T-helper 2 cell treated with Interferon-gamma antibody and Interleukin-4, amounts not matched to agents 100 ng/mL and 5 ng/mL, for 36 hours (primary cell): ENCODE data around the gene DLX2. TPM values are rescaled to one million over a fixed set of nuclear protein-coding genes. Genes with fewer than 3 reads are reported as not detected.

Experiments used
- intact Hi-C: fragments of 100-400 bp; cut with micrococcal nuclease; formaldehyde crosslinking; loops from one replicate; pipeline ENCODE4 v1.15.1; 2023
- total RNA-seq: library from RNA; stranded (reverse); gene quantifications from 2 replicates; pipeline ENCODE4 v1.2.3, GENCODE V29; 2022

Gene DLX2
- total RNA-seq, 1 donor from 2014 or later: not detected

GRCh38 chr2:172095146-172095904 lies 7.4 kb downstream of the DLX2 start:
- intact Hi-C loops: loop anchor here (10.0 kb wide), 1 partner anchor 459 kb away; the partner anchor contains the start of gene PDK1

DNA sequence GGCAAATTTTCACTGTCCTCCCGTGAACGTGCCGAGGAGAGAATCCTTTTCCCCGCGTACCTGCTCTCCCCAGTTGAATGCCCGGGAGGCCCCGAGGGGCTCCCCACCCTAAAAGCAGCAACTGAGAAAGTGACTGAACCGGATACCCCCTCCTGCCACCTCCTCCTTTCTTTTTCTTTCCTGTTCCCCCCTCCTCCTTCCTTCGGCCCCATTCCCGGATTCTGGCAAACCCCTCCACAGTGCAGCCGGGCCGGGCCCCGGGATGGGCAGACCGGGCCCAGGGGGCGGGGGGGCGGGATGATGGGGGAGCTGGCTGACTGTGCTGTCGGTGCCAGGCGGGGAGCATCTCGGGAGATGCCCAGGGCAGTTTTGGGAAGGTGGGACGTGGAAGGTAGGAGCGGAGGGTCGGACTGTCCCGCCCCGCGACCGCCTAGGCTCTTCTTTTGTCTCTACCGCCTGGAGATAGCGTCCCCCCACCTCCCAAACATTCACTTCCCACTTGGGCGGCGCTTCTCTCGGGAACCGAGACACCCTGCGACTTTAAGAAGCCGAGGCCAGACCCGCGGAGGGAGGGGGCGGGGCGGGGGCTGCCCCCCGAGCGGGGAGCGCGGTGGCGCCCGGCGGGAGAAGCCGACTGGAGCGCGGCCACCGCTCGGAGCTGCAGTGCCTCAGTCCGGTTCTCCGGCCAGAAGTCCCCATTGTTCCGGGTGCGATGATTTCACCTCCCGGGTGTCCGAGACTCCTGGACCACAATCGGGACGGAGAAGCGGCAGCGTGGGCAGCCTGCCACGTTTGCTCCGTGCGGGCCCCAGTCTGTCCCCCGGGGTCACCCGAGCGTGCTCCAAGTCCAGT lies 8.2 kb downstream of the DLX2 start:
- intact Hi-C loops: loop anchor here (5.0 to 10.0 kb wide), 2 partner anchors 460 to 1277 kb away; partner anchors contain the start of genes GAD1 and PDK1

- intact Hi-C loops: loop anchor here (1.0 to 10.0 kb wide), 3 partner anchors 9 to 1276 kb away; partner anchors contain the start of genes DLX2, GAD1 and PDK1
Measured at GRCh38 chr2:172093416-172094293, 9.0 kb downstream of the DLX2 start.

- intact Hi-C loops: loop anchor here (1.0 to 10.0 kb wide), 3 partner anchors 9 to 1276 kb away; partner anchors contain the start of genes DLX2, GAD1 and PDK1
Measured at GRCh38 chr2:172092716-172093415, 9.8 kb downstream of the DLX2 start.

DNA sequence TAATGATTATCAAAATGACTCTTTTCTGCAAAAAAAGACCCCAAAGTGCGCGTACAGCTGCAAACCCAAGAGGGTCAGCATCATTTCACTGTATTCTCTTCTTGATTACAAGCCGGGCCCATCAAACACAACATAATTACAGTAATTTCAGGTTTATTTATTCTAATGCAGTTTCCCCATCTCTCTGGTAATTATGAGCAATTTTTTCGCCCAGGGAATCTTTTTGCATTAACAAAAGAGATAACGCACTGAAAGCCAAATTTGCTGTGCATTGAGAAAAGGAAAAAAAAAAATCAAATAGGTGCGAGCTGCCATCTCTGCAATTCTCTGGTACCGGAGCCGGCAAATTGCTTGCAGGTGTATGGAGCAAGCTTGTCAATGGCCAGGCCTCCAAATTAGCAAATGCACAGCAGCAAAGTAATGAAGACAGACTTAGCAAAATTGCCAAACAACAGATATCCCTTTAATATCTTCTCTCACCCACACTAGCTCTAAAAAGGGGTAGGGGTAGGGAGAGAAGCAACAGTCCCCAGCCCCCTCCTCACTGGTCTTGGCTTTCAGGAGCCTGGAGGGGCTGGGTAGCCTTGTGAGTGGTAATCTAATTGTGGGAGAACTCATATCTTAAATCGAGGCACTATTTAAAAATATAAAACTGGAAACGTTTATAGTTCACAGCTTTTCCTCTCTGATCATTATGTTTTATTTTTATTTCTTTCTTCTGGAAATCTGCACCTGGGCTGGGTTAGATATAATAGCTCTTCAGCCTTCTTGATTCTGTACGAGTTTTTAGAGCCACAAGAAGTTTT lies 10.7 kb downstream of the DLX2 start:
- intact Hi-C loops: loop anchor here (5.0 to 10.0 kb wide), 2 partner anchors 463 to 1275 kb away; partner anchors contain the start of genes GAD1 and PDK1

GRCh38 chr2:172091000-172091641 lies 11.6 kb downstream of the DLX2 start:
- intact Hi-C loops: loop anchor here (5.0 to 10.0 kb wide), 2 partner anchors 464 to 1274 kb away; partner anchors contain the start of genes GAD1 and PDK1

- intact Hi-C loops: loop anchor here (5.0 to 10.0 kb wide), 2 partner anchors 464 to 1273 kb away; partner anchors contain the start of genes GAD1 and PDK1
Measured at GRCh38 chr2:172090044-172090961, 12.4 kb downstream of the DLX2 start.

- intact Hi-C loops: loop anchor here (5.0 to 10.0 kb wide), 3 partner anchors 465 to 1372 kb away; partner anchors contain the start of genes GAD1, PDK1 and SP5
Measured at GRCh38 chr2:172089633-172090032, 13.1 kb downstream of the DLX2 start.

- intact Hi-C loops: loop anchor here (5.0 kb wide), 1 partner anchor 1372 kb away; the partner anchor contains the start of gene SP5
Measured at GRCh38 chr2:172089005-172089504, 13.6 kb downstream of the DLX2 start.

GRCh38 chr2:172088245-172089004 lies 14.3 kb downstream of the DLX2 start:
- intact Hi-C loops: loop anchor here (5.0 kb wide), 1 partner anchor 1371 kb away; the partner anchor contains the start of gene SP5

DNA sequence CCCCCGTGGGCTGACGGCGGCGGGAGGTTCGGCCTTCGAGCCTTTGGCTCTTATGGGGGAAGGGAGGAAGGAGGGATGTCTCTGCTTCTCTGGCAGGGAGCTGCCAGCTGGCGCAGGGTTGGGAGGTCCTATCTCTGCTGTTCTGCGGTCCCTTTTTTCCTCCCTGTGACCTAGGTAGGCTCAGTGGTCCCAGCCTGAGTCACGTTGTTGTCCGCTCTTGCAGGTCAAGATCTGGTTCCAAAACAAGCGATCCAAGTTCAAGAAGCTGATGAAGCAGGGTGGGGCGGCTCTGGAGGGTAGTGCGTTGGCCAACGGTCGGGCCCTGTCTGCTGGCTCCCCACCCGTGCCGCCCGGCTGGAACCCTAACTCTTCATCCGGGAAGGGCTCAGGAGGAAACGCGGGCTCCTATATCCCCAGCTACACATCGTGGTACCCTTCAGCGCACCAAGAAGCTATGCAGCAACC lies 14.9 kb downstream of the DLX2 start:
- intact Hi-C loops: loop anchor here (5.0 kb wide), 1 partner anchor 1371 kb away; the partner anchor contains the start of gene SP5

DNA sequence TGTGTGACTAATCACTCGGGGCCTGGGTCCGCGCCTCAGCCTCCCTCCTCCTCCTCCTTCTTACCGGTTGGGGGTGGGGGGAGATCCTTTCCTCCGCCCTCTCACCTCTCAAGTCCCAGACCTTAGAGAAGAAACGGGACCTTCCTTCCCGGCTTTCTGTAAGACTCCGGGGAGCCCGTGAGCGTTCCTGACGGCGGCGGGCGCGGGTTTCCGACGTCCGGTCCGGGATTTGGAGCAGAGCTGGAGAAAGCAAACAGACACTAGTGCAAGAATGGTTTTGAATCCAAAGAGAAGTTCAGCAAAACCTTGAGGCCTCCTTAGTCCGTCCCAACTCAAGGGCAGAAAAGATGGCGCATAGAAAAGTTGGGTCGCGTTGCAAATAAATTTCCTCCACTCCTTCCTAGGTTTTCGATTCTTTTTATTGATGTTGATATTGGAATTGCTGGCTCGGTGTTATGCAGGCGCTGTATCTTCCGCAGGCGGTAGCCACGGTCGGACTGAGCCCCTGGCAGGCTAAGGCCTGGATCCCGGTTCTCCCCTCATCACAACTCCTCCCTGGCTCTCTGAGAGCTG lies 15.4 kb downstream of the DLX2 start:
- intact Hi-C loops: loop anchor here (5.0 kb wide), 1 partner anchor 1370 kb away; the partner anchor contains the start of gene SP5

- intact Hi-C loops: loop anchor here (5.0 kb wide), 1 partner anchor 1369 kb away; the partner anchor contains the start of gene SP5
Measured at GRCh38 chr2:172086241-172087206, 16.2 kb downstream of the DLX2 start.

GRCh38 chr2:172085460-172086159 lies 17.1 kb downstream of the DLX2 start, which contains the start of gene DLX1:
TSS of gene DLX1 (plus strand) at chr2:172085507. CDS start at chr2:172085678, 171 bp downstream.
- intact Hi-C loops: loop anchor here (1.0 to 5.0 kb wide), 2 partner anchors 13 to 1368 kb away; partner anchors contain the start of gene SP5
